CD8-positive, alpha-beta memory T cell (primary cell): Measurements from ENCODE around the gene BTBD18. TPM values are rescaled to one million over a fixed set of nuclear protein-coding genes. Genes with fewer than 3 reads are reported as not detected.

Experiments
- CTCF ChIA-PET: fragments of 350-600 bp; sonication (Branson Sonifier 250); formaldehyde crosslinking; loops from one replicate; lab custom pipeline; 2021; ENCODE audit warnings: antibody characterized with exemption; lab: Charles Lee
- POLR2A ChIA-PET: fragments of 350-600 bp; sonication (Branson Sonifier 250); formaldehyde crosslinking; loops from one replicate; lab custom pipeline; 2021; ENCODE audit warnings: antibody characterized with exemption; lab: Charles Lee
- DNase-seq, 5 donors: peaks; one replicate each; pipeline versions ENCODE4 v3.0.0 to v3.0.0-alpha.2; 2020 to 2022; ENCODE audit warnings: mixed read lengths in 1 of 5
- H3K27ac ChIP-seq: one replicate; pipeline ENCODE4 v1.7.0; 2013; ENCODE audit warnings: low read depth, mild to moderate bottlenecking, low read length, moderate library complexity
- H3K27me3 ChIP-seq: 2 replicates; pipeline ENCODE4 v1.7.0; 2013; ENCODE audit warnings: low read length, mild to moderate bottlenecking; ENCODE audit not compliant: insufficient read depth, poor library complexity, severe bottlenecking
- H3K36me3 ChIP-seq: 2 replicates; pipeline ENCODE4 v1.7.0; 2013; ENCODE audit warnings: mild to moderate bottlenecking, low read length, moderate library complexity; ENCODE audit not compliant: insufficient read depth
- H3K4me1 ChIP-seq: 2 replicates; pipeline ENCODE4 v1.7.0; 2013; ENCODE audit warnings: mild to moderate bottlenecking, low read length, moderate library complexity; ENCODE audit not compliant: insufficient read depth
- H3K4me3 ChIP-seq: 2 replicates; pipeline ENCODE4 v1.7.0; 2013; ENCODE audit warnings: mild to moderate bottlenecking, low read length
- H3K9me3 ChIP-seq: 2 replicates; pipeline ENCODE4 v1.7.0; 2013; ENCODE audit warnings: mild to moderate bottlenecking, low read length
- H3K27ac Mint-ChIP-seq, 8 donors: one replicate each; pipeline ENCODE4 v1.8.0; 2020 to 2021; ENCODE audit warnings: mixed read lengths in 8 of 8, mild to moderate bottlenecking in 6 of 8, inconsistent platforms in 3 of 8, moderate library complexity in 3 of 8
- H3K27me3 Mint-ChIP-seq, 2 donors: one replicate each; pipeline ENCODE4 v1.8.0; 2020 to 2021; ENCODE audit warnings: mixed read lengths in 2 of 2, mild to moderate bottlenecking in 1 of 2, moderate library complexity in 1 of 2
- H3K36me3 Mint-ChIP-seq, 3 donors: one replicate each; pipeline ENCODE4 v1.8.0; 2020 to 2021; ENCODE audit warnings: mixed read lengths in 3 of 3, inconsistent platforms in 1 of 3, mild to moderate bottlenecking in 1 of 3
- H3K4me1 Mint-ChIP-seq, 3 donors: one replicate each; pipeline ENCODE4 v1.8.0; 2020 to 2021; ENCODE audit warnings: mixed read lengths in 3 of 3, inconsistent platforms in 1 of 3, mild to moderate bottlenecking in 1 of 3
- H3K4me3 Mint-ChIP-seq, 7 donors: one replicate each; pipeline ENCODE4 v1.8.0; 2020 to 2021; ENCODE audit warnings: mixed read lengths in 7 of 7, mild to moderate bottlenecking in 6 of 7, moderate library complexity in 4 of 7, inconsistent platforms in 2 of 7
- H3K9me3 Mint-ChIP-seq, 5 donors: one replicate each; pipeline ENCODE4 v1.8.0; 2020 to 2022; ENCODE audit warnings: mixed read lengths in 5 of 5, mild to moderate bottlenecking in 3 of 5, moderate library complexity in 2 of 5, inconsistent platforms in 1 of 5
- polyA plus RNA-seq: library from polyadenylated mRNA; unstranded; fragments of 300-500 nt; fragmentation: Illumina TruSeq; gene quantifications from one replicate; pipeline ENCODE4 v1.2.3, GENCODE V29; 2021
- total RNA-seq, 2 experiments: library from RNA; stranded (reverse); gene quantifications; one replicate each; pipeline ENCODE4 v1.2.3, GENCODE V29; 2021

Gene BTBD18
- total and polyA plus RNA-seq, 3 experiments from 2014 or later: 0.89 TPM; not detected in 2

DNA sequence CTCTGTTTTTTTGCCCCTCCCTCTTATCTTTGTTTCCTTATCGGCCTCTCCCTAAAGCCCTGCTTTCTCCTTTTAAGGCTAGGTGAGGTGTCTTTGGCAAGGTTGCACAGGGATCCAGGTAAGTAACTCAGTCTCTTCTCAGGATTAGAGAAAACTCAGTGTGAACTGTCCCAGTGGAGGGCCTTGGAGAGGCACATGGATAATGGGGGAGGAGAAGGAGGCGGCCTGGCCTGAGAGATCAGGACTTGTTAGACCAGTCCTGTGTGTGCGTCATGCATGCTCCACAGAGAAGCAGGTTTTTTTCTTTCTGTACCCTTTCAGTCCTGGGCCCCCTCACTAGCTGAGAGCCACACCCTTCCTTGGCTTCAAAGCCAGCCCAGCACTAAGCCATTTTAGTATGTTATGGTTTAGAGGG lies 29.9 kb upstream of the BTBD18 start:
- Histone ChIP-seq H3K27me3 (no peaks in the 10 kb centered on the region), H3K27ac (no peak overlapping the region), H3K36me3 (no peaks in the 10 kb centered on the region), H3K4me3 (no peak overlapping the region), H3K4me1 (no peaks in the 10 kb centered on the region), H3K9me3 (no peaks in the 10 kb centered on the region)
- Mint-ChIP-seq H3K27me3 (no peaks in the 10 kb centered on the region), H3K4me3 (no peak overlapping the region), H3K36me3 (peaks cover 0 to 4% (median 0%) of the 10 kb centered on the region in 3 donors), H3K9me3 (no peaks in the 10 kb centered on the region), H3K27ac (peak overlapping the region in 1 of 8 donors; percentile 21), H3K4me1 (peaks cover 2 to 14% (median 5%) of the 10 kb centered on the region in 3 donors)
- CTCF ChIA-PET: interaction anchor here (0.7 kb wide), 1 partner anchor 19 kb away, joined by 3 read pairs; no protein-coding TSS in a partner anchor
- DNase-seq: no peak
- POLR2A ChIA-PET: no interaction called here

DNA sequence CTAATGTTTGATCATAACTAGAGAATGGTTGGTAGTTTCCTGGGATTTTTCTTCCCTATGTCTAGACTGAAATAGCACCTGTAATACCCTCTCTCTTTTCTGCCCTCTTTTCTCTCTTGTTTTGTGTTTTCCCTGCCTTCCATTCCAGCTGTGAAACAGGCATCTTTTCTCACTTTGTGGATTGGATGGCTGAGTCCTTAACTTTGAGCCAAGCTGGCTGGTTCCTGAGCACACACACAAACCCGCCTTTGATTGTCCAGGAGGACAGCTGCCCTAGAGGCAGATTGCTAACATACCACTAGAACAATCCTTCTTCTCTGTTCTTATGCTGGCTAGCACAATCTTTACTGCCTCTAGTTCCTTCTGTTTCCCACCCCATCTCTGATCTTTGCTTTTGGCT lies 27.7 kb upstream of the BTBD18 start:
- Histone ChIP-seq H3K36me3 (no peaks in the 10 kb centered on the region), H3K27ac (no peak overlapping the region), H3K27me3 (no peaks in the 10 kb centered on the region), H3K9me3 (no peaks in the 10 kb centered on the region), H3K4me1 (no peaks in the 10 kb centered on the region), H3K4me3 (no peak overlapping the region)
- peaks cover 0 to 5% (median 0%) of the 10 kb centered on the region in 3 donors for H3K36me3 Mint-ChIP-seq
- peak overlapping the region in 1 of 8 donors; percentile 64 for H3K27ac Mint-ChIP-seq
- ChIA-PET POLR2A (no interaction called here), CTCF (no interaction called here)
- DNase-seq: no peak
- peaks cover 0 to 1% of the 10 kb centered on the region in 2 donors for H3K27me3 Mint-ChIP-seq
- H3K4me1 Mint-ChIP-seq: peaks cover 5 to 20% (median 11%) of the 10 kb centered on the region in 3 donors
- no peaks in the 10 kb centered on the region for H3K9me3 Mint-ChIP-seq
- H3K4me3 Mint-ChIP-seq: no peak overlapping the region

DNA sequence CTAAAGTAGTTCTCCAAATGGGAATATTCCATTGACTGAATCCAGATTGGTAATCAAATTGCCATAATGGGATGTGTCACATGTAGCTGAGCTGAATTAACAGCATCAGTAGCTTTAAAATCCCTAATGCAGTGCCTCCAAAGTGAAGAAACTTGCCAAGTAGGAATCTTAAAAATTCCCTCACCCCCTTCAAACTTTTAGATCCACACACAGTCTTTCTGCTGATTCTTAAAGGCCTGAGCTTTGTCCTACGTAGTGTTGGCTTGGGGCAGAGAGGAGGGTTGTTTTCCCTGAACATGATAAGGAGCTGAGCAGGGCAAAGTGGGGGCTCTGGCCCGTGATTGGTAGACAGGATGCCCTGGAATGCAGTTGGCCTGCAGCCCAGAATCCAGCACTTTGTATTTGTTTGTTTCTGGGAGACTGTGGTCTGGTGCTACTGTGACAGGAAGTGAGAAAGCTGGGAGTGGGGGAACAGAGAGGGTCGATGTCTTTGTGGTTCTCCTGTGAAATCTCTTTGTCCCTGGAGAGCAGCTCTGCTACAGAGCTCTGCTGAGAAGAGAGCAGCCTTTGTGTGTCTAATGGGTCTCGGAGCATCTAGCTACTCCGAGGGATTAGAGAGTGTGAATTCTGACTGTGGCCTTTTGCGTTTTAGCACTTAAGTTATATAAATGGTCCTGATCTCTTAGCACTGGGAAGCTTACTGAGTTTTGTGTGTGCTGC lies 26.9 kb upstream of the BTBD18 start:
- DNase-seq: no peak
- Mint-ChIP-seq H3K27me3 (peaks cover 0 to 1% of the 10 kb centered on the region in 2 donors), H3K4me1 (peaks cover 5 to 20% (median 11%) of the 10 kb centered on the region in 3 donors), H3K36me3 (peaks cover 0 to 6% (median 0%) of the 10 kb centered on the region in 3 donors), H3K27ac (peak overlapping the region in 2 of 8 donors; percentile 44 to 45), H3K4me3 (no peak overlapping the region), H3K9me3 (no peaks in the 10 kb centered on the region)
- Histone ChIP-seq H3K4me1 (no peaks in the 10 kb centered on the region), H3K9me3 (no peaks in the 10 kb centered on the region), H3K27ac (no peak overlapping the region), H3K27me3 (no peaks in the 10 kb centered on the region), H3K4me3 (no peak overlapping the region), H3K36me3 (no peaks in the 10 kb centered on the region)
- ChIA-PET CTCF (interaction anchor here (1.5 kb wide), 1 partner anchor 22 kb away, joined by 3 read pairs; no protein-coding TSS in a partner anchor), POLR2A (no interaction called here)

DNA sequence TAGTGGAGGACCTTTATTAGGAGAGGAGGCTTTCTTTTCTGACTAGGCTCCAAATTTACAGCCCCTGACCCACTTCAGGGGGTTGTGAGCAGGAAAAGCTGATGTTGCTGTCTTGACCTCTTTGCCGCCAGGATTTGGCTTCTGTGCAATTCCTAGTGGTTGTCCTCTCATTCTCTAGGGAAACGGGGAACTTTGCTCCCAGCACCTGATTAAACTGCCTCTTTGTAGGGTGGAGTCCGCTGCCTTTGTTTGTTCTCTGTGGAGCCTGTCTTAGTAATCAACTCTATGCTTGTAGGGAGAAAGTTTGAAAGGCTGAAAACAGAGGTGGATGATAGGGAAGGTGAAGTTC lies 26.3 kb upstream of the BTBD18 start:
- Histone ChIP-seq H3K4me3 (no peak overlapping the region), H3K4me1 (no peaks in the 10 kb centered on the region), H3K27me3 (no peaks in the 10 kb centered on the region), H3K36me3 (no peaks in the 10 kb centered on the region), H3K9me3 (no peaks in the 10 kb centered on the region), H3K27ac (no peak overlapping the region)
- ChIA-PET POLR2A (no interaction called here), CTCF (interaction anchor here (1.5 kb wide), 1 partner anchor 22 kb away, joined by 3 read pairs; no protein-coding TSS in a partner anchor)
- peaks cover 0 to 6% (median 0%) of the 10 kb centered on the region in 3 donors for H3K36me3 Mint-ChIP-seq
- DNase-seq: no peak
- H3K27ac Mint-ChIP-seq: no peak overlapping the region
- H3K4me3 Mint-ChIP-seq: peak overlapping the region in 1 of 7 donors; percentile 65
- no peaks in the 10 kb centered on the region for H3K9me3 Mint-ChIP-seq
- H3K4me1 Mint-ChIP-seq: peaks cover 5 to 20% (median 11%) of the 10 kb centered on the region in 3 donors
- peaks cover 0 to 1% of the 10 kb centered on the region in 2 donors for H3K27me3 Mint-ChIP-seq

DNA sequence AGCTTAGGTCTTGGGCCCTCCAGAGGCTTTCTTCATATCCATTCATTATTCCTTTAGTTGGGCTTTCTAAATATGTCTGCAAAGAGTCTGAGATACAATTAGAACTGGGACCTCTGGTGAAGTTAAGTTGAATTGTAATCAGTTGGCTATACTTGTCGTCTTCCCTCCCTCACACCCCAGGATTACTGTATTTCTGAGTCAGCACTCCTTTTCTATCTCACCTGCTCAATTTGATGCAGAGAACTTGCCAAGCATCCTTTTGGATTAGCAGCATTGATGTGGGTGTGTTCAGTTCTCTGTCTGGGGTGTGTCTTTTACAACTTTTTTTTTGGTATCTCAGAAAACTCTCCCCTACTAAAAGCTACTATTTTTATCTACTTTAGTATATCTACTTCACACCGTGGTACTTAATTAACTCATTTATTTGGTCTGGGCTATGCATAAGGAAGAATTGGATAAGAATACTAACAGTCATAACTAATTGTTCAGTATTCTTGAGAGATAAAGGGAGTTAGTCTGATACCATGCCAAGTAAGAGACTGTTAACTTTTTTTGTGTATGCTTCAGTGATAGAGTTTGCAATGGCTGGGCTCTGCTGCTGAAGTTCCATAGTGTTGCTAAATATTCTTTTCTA lies 25.1 kb upstream of the BTBD18 start:
- no peaks in the 10 kb centered on the region for H3K4me1 ChIP-seq
- H3K36me3 ChIP-seq: no peaks in the 10 kb centered on the region
- H3K9me3 ChIP-seq: no peaks in the 10 kb centered on the region
- POLR2A ChIA-PET: no interaction called here
- Mint-ChIP-seq H3K9me3 (no peaks in the 10 kb centered on the region), H3K27ac (peak overlapping the region in 1 of 8 donors; percentile 69), H3K27me3 (peaks cover 0 to 1% of the 10 kb centered on the region in 2 donors), H3K36me3 (peaks cover 0 to 5% (median 0%) of the 10 kb centered on the region in 3 donors), H3K4me1 (peaks cover 3 to 18% (median 10%) of the 10 kb centered on the region in 3 donors), H3K4me3 (no peak overlapping the region)
- no peaks in the 10 kb centered on the region for H3K27me3 ChIP-seq
- H3K4me3 ChIP-seq: no peak overlapping the region
- DNase-seq: no peak
- H3K27ac ChIP-seq: no peak overlapping the region
- CTCF ChIA-PET: interaction anchor here (1.1 kb wide), 1 partner anchor 8 kb away, joined by 4 read pairs; no protein-coding TSS in a partner anchor

DNA sequence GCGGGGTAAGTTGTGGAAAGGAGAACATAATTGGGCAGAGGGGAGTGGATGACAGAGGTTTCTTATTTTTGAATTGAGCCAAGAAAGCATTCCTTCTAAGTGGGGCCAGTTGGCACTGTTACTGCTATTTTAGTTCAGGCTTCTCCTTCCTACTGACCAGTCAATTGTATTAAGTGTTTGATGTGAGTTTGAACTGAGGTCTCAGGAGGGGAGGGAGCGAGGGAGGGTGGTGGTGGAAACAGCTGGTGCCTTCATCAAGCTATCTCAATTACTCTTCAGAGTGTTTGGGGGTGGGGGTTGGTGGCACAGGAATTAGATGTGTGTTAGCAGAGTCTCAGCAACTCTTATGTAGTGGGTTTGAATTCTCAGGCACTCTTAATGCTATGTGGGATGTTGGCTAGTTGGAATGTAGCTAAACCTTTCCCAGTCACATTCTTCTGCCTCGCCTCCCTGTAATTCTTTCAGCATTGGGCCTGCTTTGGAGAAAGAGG lies 24.5 kb upstream of the BTBD18 start:
- no peaks in the 10 kb centered on the region for H3K4me1 ChIP-seq
- Mint-ChIP-seq H3K27ac (no peak overlapping the region), H3K36me3 (peaks cover 0 to 7% (median 0%) of the 10 kb centered on the region in 3 donors), H3K9me3 (no peaks in the 10 kb centered on the region), H3K4me1 (peaks cover 3 to 14% (median 5%) of the 10 kb centered on the region in 3 donors), H3K27me3 (peaks cover 0 to 1% of the 10 kb centered on the region in 2 donors), H3K4me3 (no peak overlapping the region)
- H3K27ac ChIP-seq: no peak overlapping the region
- no peak overlapping the region for H3K4me3 ChIP-seq
- no peak for DNase-seq
- no peaks in the 10 kb centered on the region for H3K36me3 ChIP-seq
- no peaks in the 10 kb centered on the region for H3K9me3 ChIP-seq
- H3K27me3 ChIP-seq: no peaks in the 10 kb centered on the region
- ChIA-PET CTCF (interaction anchor here (1.1 kb wide), 1 partner anchor 9 kb away, joined by 4 read pairs; no protein-coding TSS in a partner anchor), POLR2A (no interaction called here)

DNA sequence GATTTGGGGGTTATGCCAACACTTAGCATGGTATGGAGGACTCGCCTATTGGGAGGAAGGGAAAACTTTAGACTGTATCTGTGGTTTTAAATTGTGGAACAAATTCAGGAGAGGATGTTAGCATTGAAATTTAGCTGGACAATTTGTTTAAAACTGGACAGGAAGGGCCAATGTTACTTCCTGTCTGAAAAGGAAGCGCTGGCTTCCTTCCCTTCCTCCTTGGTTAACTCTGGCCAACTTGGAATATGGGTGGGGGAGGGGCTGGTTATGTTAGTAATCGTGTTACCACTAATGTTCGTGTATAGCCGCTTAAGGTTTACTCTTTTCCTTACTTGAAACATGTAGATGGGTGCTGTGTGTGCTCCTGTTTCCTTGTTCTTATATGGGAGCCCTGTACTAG lies 23.9 kb upstream of the BTBD18 start:
- peaks cover 0 to 7% (median 0%) of the 10 kb centered on the region in 3 donors for H3K36me3 Mint-ChIP-seq
- Histone ChIP-seq H3K9me3 (no peaks in the 10 kb centered on the region), H3K4me3 (no peak overlapping the region), H3K4me1 (no peaks in the 10 kb centered on the region), H3K27ac (no peak overlapping the region), H3K36me3 (no peaks in the 10 kb centered on the region), H3K27me3 (no peaks in the 10 kb centered on the region)
- no peaks in the 10 kb centered on the region for H3K9me3 Mint-ChIP-seq
- no peak for DNase-seq
- no peak overlapping the region for H3K4me3 Mint-ChIP-seq
- ChIA-PET POLR2A (no interaction called here), CTCF (no interaction called here)
- peak overlapping the region in 2 of 8 donors; percentile 23 to 33 for H3K27ac Mint-ChIP-seq
- H3K27me3 Mint-ChIP-seq: peaks cover 0 to 1% of the 10 kb centered on the region in 2 donors
- peaks cover 3 to 14% (median 5%) of the 10 kb centered on the region in 3 donors for H3K4me1 Mint-ChIP-seq
